AG10803 (cell line): ENCODE data around the gene SPECC1L.

Experiments
- DNase-seq: peaks from one replicate; pipeline ENCODE4 v3.0.0; 2010; ENCODE audit warnings: low read depth
- H3K4me3 ChIP-seq: 2 replicates; pipeline ENCODE4 v1.5.1; 2011; ENCODE audit warnings: mild to moderate bottlenecking, low read length, control low read depth
- CTCF ChIP-seq: conservative IDR thresholded peaks from 2 replicates; pipeline ENCODE4 v1.5.1; 2011; ENCODE audit warnings: mild to moderate bottlenecking, low read length, control low read depth, inconsistent platforms

The SPECC1L gene

GRCh38 chr22:24437091-24437490, 166.5 kb downstream of the SPECC1L start:
- no peak for TF ChIP-seq CTCF
- no peak overlapping the region for H3K4me3 ChIP-seq
- no peak for DNase-seq

GRCh38 chr22:24437741-24438328, 167.2 kb downstream of the SPECC1L start:
- TF ChIP-seq CTCF: peak; percentile 27
- H3K4me3 ChIP-seq: no peak overlapping the region
- peak; percentile 16 for DNase-seq

GRCh38 chr22:24440270-24440717, 169.7 kb downstream of the SPECC1L start:
- H3K4me3 ChIP-seq: no peak overlapping the region
- no peak for DNase-seq
- no peak for TF ChIP-seq CTCF

DNA sequence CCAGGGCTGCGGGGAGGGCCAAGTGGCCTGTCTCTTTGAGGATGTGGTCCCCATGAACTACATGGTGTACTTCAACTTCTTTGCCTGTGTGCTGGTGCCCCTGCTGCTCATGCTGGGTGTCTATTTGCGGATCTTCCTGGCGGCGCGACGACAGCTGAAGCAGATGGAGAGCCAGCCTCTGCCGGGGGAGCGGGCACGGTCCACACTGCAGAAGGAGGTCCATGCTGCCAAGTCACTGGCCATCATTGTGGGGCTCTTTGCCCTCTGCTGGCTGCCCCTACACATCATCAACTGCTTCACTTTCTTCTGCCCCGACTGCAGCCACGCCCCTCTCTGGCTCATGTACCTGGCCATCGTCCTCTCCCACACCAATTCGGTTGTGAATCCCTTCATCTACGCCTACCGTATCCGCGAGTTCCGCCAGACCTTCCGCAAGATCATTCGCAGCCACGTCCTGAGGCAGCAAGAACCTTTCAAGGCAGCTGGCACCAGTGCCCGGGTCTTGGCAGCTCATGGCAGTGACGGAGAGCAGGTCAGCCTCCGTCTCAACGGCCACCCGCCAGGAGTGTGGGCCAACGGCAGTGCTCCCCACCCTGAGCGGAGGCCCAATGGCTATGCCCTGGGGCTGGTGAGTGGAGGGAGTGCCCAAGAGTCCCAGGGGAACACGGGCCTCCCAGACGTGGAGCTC, 170.2 kb downstream of the SPECC1L start:
- TF ChIP-seq CTCF: no peak
- no peak for DNase-seq
- H3K4me3 ChIP-seq: no peak overlapping the region

GRCh38 chr22:24441406-24442351, 171.0 kb downstream of the SPECC1L start:
- no peak overlapping the region for H3K4me3 ChIP-seq
- no peak for DNase-seq
- TF ChIP-seq CTCF: no peak

DNA sequence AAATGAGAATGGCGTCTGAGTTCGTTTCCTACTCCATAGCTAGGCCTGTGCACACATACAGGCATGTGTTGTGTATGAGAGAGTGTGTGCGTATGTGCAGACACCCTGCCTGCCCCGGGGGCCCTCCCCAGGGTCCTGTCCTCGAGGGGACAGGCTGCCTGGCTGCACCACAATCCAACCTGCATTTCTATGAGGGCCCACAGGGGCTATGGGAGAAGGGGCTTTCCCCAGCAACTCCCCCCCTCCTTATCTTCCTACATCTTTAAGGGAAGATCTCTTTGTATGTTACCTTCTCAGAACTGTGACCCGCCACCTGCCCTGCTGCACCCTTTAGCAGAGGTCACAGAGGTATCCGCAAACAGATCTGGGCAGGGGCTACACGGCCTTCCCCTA, 171.7 kb downstream of the SPECC1L start:
- DNase-seq: no peak
- TF ChIP-seq CTCF: no peak
- no peak overlapping the region for H3K4me3 ChIP-seq
